SK-N-SH (cell line): ENCODE results near the gene CCDC30. TPM values are rescaled to one million over a fixed set of nuclear protein-coding genes. Genes with fewer than 3 reads are reported as not detected.

ENCODE experiments used
- CTCF ChIA-PET: fragments of 300-600, 350-600 bp; formaldehyde crosslinking; extraction: SDS; loops from one replicate; lab custom pipeline; 2021; lab: Yijun Ruan, JAX
- POLR2A ChIA-PET: fragments of 350-600 bp; sonication (Branson Sonifier 250); formaldehyde crosslinking; extraction: SDS; loops from one replicate; lab custom pipeline; 2020; ENCODE audit warnings: antibody characterized with exemption, inconsistent platforms; lab: Yijun Ruan, JAX
- DNase-seq: peaks from one replicate; pipeline ENCODE4 v3.0.0; 2012
- H2AFZ ChIP-seq: fragments of 200-600 bp; sonication (generic); 2 replicates; pipeline ENCODE4 v1.8.1; 2016; ENCODE audit warnings: antibody characterized with exemption, mild to moderate bottlenecking, low read depth
- H3F3A ChIP-seq: fragments of 200-600 bp; sonication (generic); replicated peaks from 2 replicates; pipeline ENCODE3; 2016; ENCODE audit warnings: antibody characterized with exemption, mild to moderate bottlenecking; ENCODE audit not compliant: insufficient read depth
- H3K27ac ChIP-seq, 2 experiments: fragments of 200-500 bp in 1 of 2; fragments of 200-600 bp in 1 of 2; sonication (Bioruptor generic) in 1 of 2; sonication (generic), shearing (Covaris generic) in 1 of 2; 2 replicates each; pipeline versions ENCODE4 v1.5.1 to v1.6.1; 2014 to 2016; ENCODE audit warnings: low read depth in 2 of 2, inconsistent platforms in 1 of 2, low read length in 1 of 2, mild to moderate bottlenecking in 1 of 2, mixed read lengths in 1 of 2
- H3K27me3 ChIP-seq: fragments of 200-600 bp; sonication (generic), shearing (Covaris generic); 2 replicates; pipeline ENCODE4 v1.6.1; 2016; ENCODE audit warnings: mixed run types; ENCODE audit not compliant: insufficient read depth
- H3K36me3 ChIP-seq, 2 experiments: fragments of 200-500 bp in 1 of 2; fragments of 200-600 bp in 1 of 2; sonication (Bioruptor generic) in 1 of 2; sonication (generic) in 1 of 2; replicated peaks in 1 of 2; 2 replicates each; pipeline versions ENCODE3 to v1.5.1; 2014 to 2016; ENCODE audit warnings: low read length in 1 of 2, mild to moderate bottlenecking in 1 of 2; ENCODE audit not compliant: insufficient read depth in 2 of 2, control insufficient read depth in 1 of 2
- H3K4me1 ChIP-seq, 2 experiments: fragments of 200-500 bp in 1 of 2; fragments of 200-600 bp in 1 of 2; sonication (Bioruptor generic) in 1 of 2; sonication (generic), shearing (Covaris generic) in 1 of 2; 2 replicates each; pipeline versions ENCODE4 v1.5.1 to v1.6.1; 2014 to 2016; ENCODE audit warnings: low read depth in 1 of 2, low read length in 1 of 2, mixed run types in 1 of 2; ENCODE audit not compliant: insufficient read depth in 2 of 2, control insufficient read depth in 1 of 2
- H3K4me2 ChIP-seq: fragments of 200-600 bp; sonication (generic), shearing (Covaris generic); 2 replicates; pipeline ENCODE4 v1.6.1; 2017; ENCODE audit warnings: mixed run types
- H3K4me3 ChIP-seq, 2 experiments: fragments of 200-500 bp in 1 of 2; fragments of 200-600 bp in 1 of 2; sonication (Bioruptor generic) in 1 of 2; sonication (generic), shearing (Covaris generic) in 1 of 2; 2 replicates each; pipeline versions ENCODE4 v1.5.1 to v1.8.1; 2014 to 2016; ENCODE audit warnings: low read depth in 2 of 2, inconsistent platforms in 1 of 2, low read length in 1 of 2, mild to moderate bottlenecking in 1 of 2, mixed read lengths in 1 of 2, moderate library complexity in 1 of 2
- H3K79me2 ChIP-seq: fragments of 200-600 bp; sonication (generic); 2 replicates; pipeline ENCODE4 v1.8.1; 2017; ENCODE audit warnings: mild to moderate bottlenecking; ENCODE audit not compliant: insufficient read depth
- H3K9ac ChIP-seq: fragments of 200-600 bp; sonication (generic); 2 replicates; pipeline ENCODE4 v1.6.1; 2017; ENCODE audit warnings: mixed run types
- H3K9me2 ChIP-seq: fragments of 200-600 bp; sonication (generic); 2 replicates; pipeline ENCODE4 v1.6.1; 2017; ENCODE audit warnings: mixed run types
- H3K9me3 ChIP-seq: fragments of 200-600 bp; sonication (generic); 2 replicates; pipeline ENCODE4 v1.6.1; 2017; ENCODE audit warnings: mixed run types, mild to moderate bottlenecking, moderate library complexity
- H4K20me1 ChIP-seq: fragments of 200-600 bp; sonication (generic); 2 replicates; pipeline ENCODE4 v1.6.1; 2017; ENCODE audit warnings: mild to moderate bottlenecking, mixed run types; ENCODE audit not compliant: insufficient read depth
- CHD2 ChIP-seq: fragments of 150-350 bp; IDR thresholded peaks from 2 replicates; pipeline ENCODE4 v1.6.1; 2018; ENCODE audit warnings: low read length; ENCODE audit not compliant: partially characterized antibody
- EZH2phosphoT487 ChIP-seq: fragments of 200-600 bp; sonication (generic); IDR thresholded peaks from 2 replicates; pipeline ENCODE4 v1.6.1; 2017; ENCODE audit warnings: low read depth, mixed run types, mild to moderate bottlenecking, antibody characterized with exemption, moderate library complexity, borderline replicate concordance
- FOSL2 ChIP-seq: IDR thresholded peaks from 2 replicates; pipeline ENCODE4 v1.4.0; 2012; ENCODE audit warnings: low read depth, mild to moderate bottlenecking, moderate library complexity, borderline replicate concordance
- FOXJ3 ChIP-seq: sonication (generic); formaldehyde crosslinking; IDR thresholded peaks from 2 replicates; pipeline ENCODE4 v1.5.1; 2020; ENCODE audit warnings: mild to moderate bottlenecking, missing genetic modification reagents
- JUND ChIP-seq: IDR thresholded peaks from 2 replicates; pipeline ENCODE4 v1.4.0; 2012
- MEF2A ChIP-seq: IDR thresholded peaks from 2 replicates; pipeline ENCODE4 v1.4.0; 2012; ENCODE audit warnings: low read depth, borderline replicate concordance
- MXI1 ChIP-seq: IDR thresholded peaks from 2 replicates; pipeline ENCODE4 v1.6.1; 2012; ENCODE audit warnings: mild to moderate bottlenecking, low read depth, low read length, improper control_type of control experiment
- PBX3 ChIP-seq: IDR thresholded peaks from 2 replicates; pipeline ENCODE4; 2012
- RAD21 ChIP-seq: IDR thresholded peaks from 2 replicates; pipeline ENCODE4 v1.6.1; 2012; ENCODE audit warnings: mild to moderate bottlenecking, low read length
- RCOR1 ChIP-seq: fragments of 150-350 bp; IDR thresholded peaks from 2 replicates; pipeline ENCODE4 v1.6.1; 2017; ENCODE audit warnings: antibody characterized with exemption, low read length
- RFX5 ChIP-seq: IDR thresholded peaks from 2 replicates; pipeline ENCODE4 v1.6.1; 2012; ENCODE audit warnings: mild to moderate bottlenecking, improper control_type of control experiment, low read length
- RXRA ChIP-seq: IDR thresholded peaks from 2 replicates; pipeline ENCODE4 v1.4.0; 2012; ENCODE audit warnings: low read depth, mild to moderate bottlenecking, borderline replicate concordance
- SMC3 ChIP-seq: IDR thresholded peaks from 2 replicates; pipeline ENCODE4 v1.6.1; 2012; ENCODE audit warnings: low read depth, low read length, improper control_type of control experiment
- TAF1 ChIP-seq: IDR thresholded peaks from 2 replicates; pipeline ENCODE4 v1.6.1; 2012; ENCODE audit warnings: low read depth, mild to moderate bottlenecking, low read length, moderate library complexity, borderline replicate concordance
- USF2 ChIP-seq: fragments of 150-350 bp; IDR thresholded peaks from 2 replicates; pipeline ENCODE4 v1.6.1; 2017; ENCODE audit warnings: antibody characterized with exemption, low read length, low read depth, borderline replicate concordance
- WGBS: methylation state at CpG from one replicate; pipeline ENCODE4 v1.1.6; 2017; ENCODE audit warnings: low lambda C conversion rate; 5-methylcytosine and 5-hydroxymethylcytosine counted together
- polyA plus RNA-seq, 3 experiments: library from polyadenylated mRNA; depleted of rRNA; stranded (reverse); fragments of >200 nt; gene quantifications; 2 replicates each; pipeline ENCODE4 v1.2.3, GENCODE V29; 2012
- TF ChIP-seq, protein P1 (sequence below): fragments of 150-350 bp; IDR thresholded peaks from 2 replicates; pipeline ENCODE4 v1.6.1; 2016; ENCODE audit warnings: mild to moderate bottlenecking, low read depth, low read length
- TF ChIP-seq, protein P2 (sequence below): fragments of 200-600 bp; sonication (generic); IDR thresholded peaks from 2 replicates; pipeline ENCODE4 v1.6.1; 2017; ENCODE audit warnings: antibody characterized with exemption, mild to moderate bottlenecking, moderate library complexity

CCDC30 gene
- polyA plus RNA-seq, 1 of the 3 experiments (the other 2 are of a cell fraction): 0.94 TPM

DNA sequence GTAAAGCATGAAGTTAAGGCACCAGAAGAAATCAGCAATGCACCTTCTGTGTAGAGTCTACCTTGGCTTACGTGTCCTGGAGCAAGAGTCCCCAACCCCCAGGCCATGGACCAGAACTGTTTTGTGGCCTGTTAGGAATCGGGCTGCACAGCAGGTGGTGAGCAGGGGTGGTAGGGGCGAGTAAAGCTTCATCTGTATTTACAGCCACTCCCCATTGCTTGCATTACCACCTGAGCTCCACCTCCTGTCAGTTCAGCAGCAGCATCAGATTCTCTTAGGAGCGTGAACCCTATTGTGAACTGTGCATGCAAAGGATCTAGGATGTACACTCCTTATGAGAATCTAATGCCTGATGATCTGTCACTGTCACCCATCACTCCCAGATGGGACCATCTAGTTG is 28.7 kb upstream of the CCDC30 start:
- CTCF ChIA-PET: no interaction called here
- WGBS: 57% methylated on average over 4 of the region's 4 CpGs

GRCh38 chr1:42439940-42440339 is 23.1 kb upstream of the CCDC30 start:
- H3K36me3 ChIP-seq: no peaks in the 10 kb centered on the region
- H3K9ac ChIP-seq: no peak overlapping the region
- H3K9me3 ChIP-seq: no peaks in the 10 kb centered on the region
- no peaks in the 10 kb centered on the region for H3K9me2 ChIP-seq
- ChIA-PET CTCF (no interaction called here), POLR2A (no interaction called here)
- no peaks in the 10 kb centered on the region for H3K4me1 ChIP-seq
- H3K27ac ChIP-seq: no peak overlapping the region
- H3K4me3 ChIP-seq: no peak overlapping the region
- DNase-seq: no peak
- H3K79me2 ChIP-seq: no peaks in the 10 kb centered on the region
- TF ChIP-seq RAD21 (no peak), PBX3 (peak; percentile 17; the same call in 1 of the 2 replicates), JUND (peak; percentile 34; the same call in 1 of the 2 replicates), FOSL2 (peak; percentile 60; the same call in 1 of the 2 replicates), USF2 (no peak)
- TF ChIP-seq, protein P1, sequence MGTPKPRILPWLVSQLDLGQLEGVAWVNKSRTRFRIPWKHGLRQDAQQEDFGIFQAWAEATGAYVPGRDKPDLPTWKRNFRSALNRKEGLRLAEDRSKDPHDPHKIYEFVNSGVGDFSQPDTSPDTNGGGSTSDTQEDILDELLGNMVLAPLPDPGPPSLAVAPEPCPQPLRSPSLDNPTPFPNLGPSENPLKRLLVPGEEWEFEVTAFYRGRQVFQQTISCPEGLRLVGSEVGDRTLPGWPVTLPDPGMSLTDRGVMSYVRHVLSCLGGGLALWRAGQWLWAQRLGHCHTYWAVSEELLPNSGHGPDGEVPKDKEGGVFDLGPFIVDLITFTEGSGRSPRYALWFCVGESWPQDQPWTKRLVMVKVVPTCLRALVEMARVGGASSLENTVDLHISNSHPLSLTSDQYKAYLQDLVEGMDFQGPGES: no peak
- no peak overlapping the region for H3K4me2 ChIP-seq
- no peaks in the 10 kb centered on the region for H4K20me1 ChIP-seq
- peaks cover 9% of the 10 kb centered on the region for H3F3A ChIP-seq
- H3K27me3 ChIP-seq: no peaks in the 10 kb centered on the region
- no peak overlapping the region for H2AFZ ChIP-seq
- WGBS: 59% methylated on average over 2 of the region's 2 CpGs

More for the DNA sequence above, 28.7 kb upstream of the CCDC30 start:
- Histone ChIP-seq H2AFZ (no peak overlapping the region), H4K20me1 (no peaks in the 10 kb centered on the region), H3K79me2 (no peaks in the 10 kb centered on the region), H3K9me3 (no peaks in the 10 kb centered on the region), H3K4me3 (no peak overlapping the region), H3K9me2 (no peaks in the 10 kb centered on the region), H3K27ac (no peak overlapping the region), H3K4me2 (no peak overlapping the region), H3F3A (no peaks in the 10 kb centered on the region), H3K27me3 (no peaks in the 10 kb centered on the region; the same call in 1 of the 2 replicates), H3K36me3 (no peaks in the 10 kb centered on the region), H3K9ac (no peak overlapping the region), H3K4me1 (no peaks in the 10 kb centered on the region)
- TF ChIP-seq RFX5 (no peak), RXRA (no peak), RCOR1 (no peak), RAD21 (no peak), SMC3 (no peak), PBX3 (no peak), TAF1 (no peak), CHD2 (no peak), MXI1 (no peak), FOXJ3 (no peak), MEF2A (no peak), EZH2phosphoT487 (no peak), JUND (no peak)
- TF ChIP-seq, protein P1: no peak
- TF ChIP-seq, protein P2, sequence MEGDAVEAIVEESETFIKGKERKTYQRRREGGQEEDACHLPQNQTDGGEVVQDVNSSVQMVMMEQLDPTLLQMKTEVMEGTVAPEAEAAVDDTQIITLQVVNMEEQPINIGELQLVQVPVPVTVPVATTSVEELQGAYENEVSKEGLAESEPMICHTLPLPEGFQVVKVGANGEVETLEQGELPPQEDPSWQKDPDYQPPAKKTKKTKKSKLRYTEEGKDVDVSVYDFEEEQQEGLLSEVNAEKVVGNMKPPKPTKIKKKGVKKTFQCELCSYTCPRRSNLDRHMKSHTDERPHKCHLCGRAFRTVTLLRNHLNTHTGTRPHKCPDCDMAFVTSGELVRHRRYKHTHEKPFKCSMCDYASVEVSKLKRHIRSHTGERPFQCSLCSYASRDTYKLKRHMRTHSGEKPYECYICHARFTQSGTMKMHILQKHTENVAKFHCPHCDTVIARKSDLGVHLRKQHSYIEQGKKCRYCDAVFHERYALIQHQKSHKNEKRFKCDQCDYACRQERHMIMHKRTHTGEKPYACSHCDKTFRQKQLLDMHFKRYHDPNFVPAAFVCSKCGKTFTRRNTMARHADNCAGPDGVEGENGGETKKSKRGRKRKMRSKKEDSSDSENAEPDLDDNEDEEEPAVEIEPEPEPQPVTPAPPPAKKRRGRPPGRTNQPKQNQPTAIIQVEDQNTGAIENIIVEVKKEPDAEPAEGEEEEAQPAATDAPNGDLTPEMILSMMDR: no peak
- POLR2A ChIA-PET: no interaction called here
- no peak for DNase-seq
